WTC11 (cell line): ENCODE data around the gene SEMA4D.

Experiments used
- CREB1 ChIP-seq: sonication (generic); formaldehyde crosslinking; IDR thresholded peaks from 2 replicates; pipeline ENCODE4 v1.8.0; 2023; ENCODE audit warnings: mild to moderate bottlenecking, missing genetic modification reagents
- CTCF ChIP-seq: fragments of 200-600 bp; IDR thresholded peaks from 2 replicates; pipeline ENCODE4 v1.8.0; 2022; ENCODE audit warnings: antibody characterized with exemption
- E2F1 ChIP-seq: sonication (generic); formaldehyde crosslinking; IDR thresholded peaks from 2 replicates; pipeline ENCODE4 v1.8.0; 2022; ENCODE audit warnings: mild to moderate bottlenecking, missing genetic modification reagents
- IRF2 ChIP-seq: sonication (generic); formaldehyde crosslinking; IDR thresholded peaks from 2 replicates; pipeline ENCODE4 v1.8.0; 2022; ENCODE audit warnings: low read depth, missing genetic modification reagents, borderline replicate concordance
- MXD4 ChIP-seq: fragments of 250-450 bp; sonication (Bioruptor Pico); IDR thresholded peaks from 2 replicates; pipeline ENCODE4 v1.8.0; 2021; ENCODE audit warnings: mild to moderate bottlenecking, moderate library complexity, borderline replicate concordance
- NR3C1 ChIP-seq: sonication (generic); formaldehyde crosslinking; conservative IDR thresholded peaks from 2 replicates; pipeline ENCODE4 v1.8.1; 2023; ENCODE audit warnings: low read depth, mild to moderate bottlenecking, missing genetic modification reagents
- STAT6 ChIP-seq: sonication (generic); formaldehyde crosslinking; conservative IDR thresholded peaks from 2 replicates; pipeline ENCODE4 v1.8.1; 2023; ENCODE audit warnings: mild to moderate bottlenecking, low read depth, missing genetic modification reagents, moderate library complexity
- TEAD1 ChIP-seq: sonication (generic); formaldehyde crosslinking; IDR thresholded peaks from 2 replicates; pipeline ENCODE4 v1.8.0; 2022; ENCODE audit warnings: mild to moderate bottlenecking, missing genetic modification reagents
- TEAD4 ChIP-seq: sonication (generic); formaldehyde crosslinking; IDR thresholded peaks from 2 replicates; pipeline ENCODE4 v1.8.0; 2022; ENCODE audit warnings: mild to moderate bottlenecking, missing genetic modification reagents
- ZNF263 ChIP-seq: sonication (generic); formaldehyde crosslinking; IDR thresholded peaks from 2 replicates; pipeline ENCODE4 v1.8.1; 2022; ENCODE audit warnings: low read depth, mild to moderate bottlenecking, moderate library complexity, missing genetic modification reagents
- TF ChIP-seq, protein P1 (sequence below): fragments of 250-450 bp; sonication (Bioruptor Pico); IDR thresholded peaks from 2 replicates; pipeline ENCODE4 v2.1.2; 2022; ENCODE audit warnings: mild to moderate bottlenecking, moderate library complexity
- TF ChIP-seq, protein P2 (sequence below): sonication (generic); formaldehyde crosslinking; IDR thresholded peaks from 2 replicates; pipeline ENCODE4 v1.8.0; 2022; ENCODE audit warnings: mild to moderate bottlenecking, missing genetic modification reagents

DNA sequence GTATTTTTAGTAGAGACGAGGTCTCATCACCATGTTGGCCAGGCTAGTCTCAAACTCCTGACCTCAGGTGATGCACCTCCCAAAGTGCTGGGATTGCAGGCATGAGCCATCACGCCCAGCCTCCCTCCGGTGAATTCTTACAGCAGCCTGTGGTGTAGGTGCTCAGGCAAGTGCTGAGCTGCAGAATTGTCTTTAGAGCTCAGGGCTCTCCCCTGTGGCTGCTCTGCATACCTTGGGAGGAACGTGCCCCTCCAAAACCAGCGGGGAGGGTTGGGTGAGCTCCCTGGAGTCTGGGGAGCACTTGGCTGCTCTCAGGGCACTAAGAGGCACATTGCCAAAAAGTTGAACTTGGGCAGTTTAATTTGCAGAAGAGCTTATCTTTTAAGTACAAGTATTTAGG, 150.3 kb downstream of the SEMA4D start:
- TF ChIP-seq IRF2 (CRISPR knock-in tag): no peak
- no peak for TF ChIP-seq CTCF
- TF ChIP-seq MXD4: no peak
- TF ChIP-seq, protein P1, sequence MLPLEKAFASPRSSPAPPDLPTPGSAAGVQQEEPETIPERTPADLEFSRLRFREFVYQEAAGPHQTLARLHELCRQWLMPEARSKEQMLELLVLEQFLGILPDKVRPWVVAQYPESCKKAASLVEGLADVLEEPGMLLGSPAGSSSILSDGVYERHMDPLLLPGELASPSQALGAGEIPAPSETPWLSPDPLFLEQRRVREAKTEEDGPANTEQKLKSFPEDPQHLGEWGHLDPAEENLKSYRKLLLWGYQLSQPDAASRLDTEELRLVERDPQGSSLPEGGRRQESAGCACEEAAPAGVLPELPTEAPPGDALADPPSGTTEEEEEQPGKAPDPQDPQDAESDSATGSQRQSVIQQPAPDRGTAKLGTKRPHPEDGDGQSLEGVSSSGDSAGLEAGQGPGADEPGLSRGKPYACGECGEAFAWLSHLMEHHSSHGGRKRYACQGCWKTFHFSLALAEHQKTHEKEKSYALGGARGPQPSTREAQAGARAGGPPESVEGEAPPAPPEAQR (CRISPR knock-in tag): no peak
- no peak for TF ChIP-seq ZNF263 (CRISPR knock-in tag)
- TF ChIP-seq CREB1 (CRISPR knock-in tag): no peak
- TF ChIP-seq NR3C1 (CRISPR knock-in tag): no peak
- no peak for TF ChIP-seq STAT6 (CRISPR knock-in tag)
- TF ChIP-seq, protein P2, sequence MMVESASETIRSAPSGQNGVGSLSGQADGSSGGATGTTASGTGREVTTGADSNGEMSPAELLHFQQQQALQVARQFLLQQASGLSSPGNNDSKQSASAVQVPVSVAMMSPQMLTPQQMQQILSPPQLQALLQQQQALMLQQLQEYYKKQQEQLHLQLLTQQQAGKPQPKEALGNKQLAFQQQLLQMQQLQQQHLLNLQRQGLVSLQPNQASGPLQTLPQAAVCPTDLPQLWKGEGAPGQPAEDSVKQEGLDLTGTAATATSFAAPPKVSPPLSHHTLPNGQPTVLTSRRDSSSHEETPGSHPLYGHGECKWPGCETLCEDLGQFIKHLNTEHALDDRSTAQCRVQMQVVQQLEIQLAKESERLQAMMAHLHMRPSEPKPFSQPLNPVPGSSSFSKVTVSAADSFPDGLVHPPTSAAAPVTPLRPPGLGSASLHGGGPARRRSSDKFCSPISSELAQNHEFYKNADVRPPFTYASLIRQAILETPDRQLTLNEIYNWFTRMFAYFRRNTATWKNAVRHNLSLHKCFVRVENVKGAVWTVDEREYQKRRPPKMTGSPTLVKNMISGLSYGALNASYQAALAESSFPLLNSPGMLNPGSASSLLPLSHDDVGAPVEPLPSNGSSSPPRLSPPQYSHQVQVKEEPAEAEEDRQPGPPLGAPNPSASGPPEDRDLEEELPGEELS (CRISPR knock-in tag): no peak
- TF ChIP-seq TEAD1: no peak
- no peak for TF ChIP-seq TEAD4
- no peak for TF ChIP-seq E2F1 (CRISPR knock-in tag)
